HEK293 (cell line): ENCODE data around the gene PVALEF.

Source experiments
- BCL6B ChIP-seq: fragments of 450-650 bp; formaldehyde crosslinking; IDR thresholded peaks from 2 replicates; pipeline ENCODE4 v1.5.1; 2017; ENCODE audit warnings: missing biosample characterization, missing genetic modification characterization
- CTCF ChIP-seq: fragments of 450-650 bp; formaldehyde crosslinking; IDR thresholded peaks from 2 replicates; pipeline ENCODE4 v1.5.1; 2016; ENCODE audit warnings: missing biosample characterization, missing genetic modification characterization
- HOXD13 ChIP-seq: sonication (generic); formaldehyde crosslinking; IDR thresholded peaks from 2 replicates; pipeline ENCODE4 v1.8.0; 2022; ENCODE audit warnings: missing genetic modification reagents, borderline replicate concordance
- SETDB1 ChIP-seq: IDR thresholded peaks from one replicate; pipeline ENCODE4 v1.6.1; 2017; ENCODE audit warnings: mild to moderate bottlenecking, low read length, moderate library complexity, mixed read lengths; ENCODE audit not compliant: insufficient read length
- TRIM28 ChIP-seq: IDR thresholded peaks from 2 replicates; pipeline ENCODE4 v1.6.1; 2011; ENCODE audit warnings: low read length, control low read depth, borderline replicate concordance
- ZBTB10 ChIP-seq: fragments of 450-650 bp; formaldehyde crosslinking; IDR thresholded peaks from 2 replicates; pipeline ENCODE4 v1.5.1; 2016; ENCODE audit warnings: missing biosample characterization, missing genetic modification characterization
- ZBTB6 ChIP-seq: fragments of 450-650 bp; formaldehyde crosslinking; IDR thresholded peaks from 2 replicates; pipeline ENCODE4 v1.5.1; 2017; ENCODE audit warnings: missing biosample characterization, missing genetic modification characterization
- ZNF121 ChIP-seq: fragments of 450-650 bp; formaldehyde crosslinking; IDR thresholded peaks from 2 replicates; pipeline ENCODE4 v1.5.1; 2016; ENCODE audit warnings: missing biosample characterization, missing genetic modification characterization
- ZNF518A ChIP-seq: fragments of 450-650 bp; formaldehyde crosslinking; conservative IDR thresholded peaks from 2 replicates; pipeline ENCODE4 v1.5.1; 2016; ENCODE audit warnings: low read depth, missing biosample characterization, missing genetic modification characterization
- ZNF610 ChIP-seq: fragments of 450-650 bp; formaldehyde crosslinking; IDR thresholded peaks from 2 replicates; pipeline ENCODE4 v1.5.1; 2016; ENCODE audit warnings: missing biosample characterization, missing genetic modification characterization, borderline replicate concordance

- TF ChIP-seq TRIM28 (no peak), CTCF (no peak), BCL6B (tag by site-specific recombination) (no peak), SETDB1 (no peak), ZNF121 (tag by site-specific recombination) (no peak), ZBTB10 (tag by site-specific recombination) (no peak), ZNF610 (tag by site-specific recombination) (no peak), ZNF518A (tag by site-specific recombination) (no peak), ZBTB6 (tag by site-specific recombination) (no peak), HOXD13 (CRISPR knock-in tag) (no peak)
Observed at GRCh38 chr17:81193470-81194224, 28.3 kb downstream of the PVALEF start.
